Activated naive CD8-positive, alpha-beta T cell treated with anti-CD3 and anti-CD28 coated beads, Interleukin-2, amount 50 U/mL, for 24 hours (primary cell): Measurements from ENCODE around the gene IGFBPL1.
"Not testable (repeated sequence)": the region's sequence is repeated elsewhere in the genome, so short reads cannot be mapped to it uniquely, and the experiment has no call there.

ENCODE experiments used
- ATAC-seq: fragments of 150-1000 bp; cut with Tn5 transposase; one replicate; pipeline ENCODE4 v1.10.0; 2021
- DNase-seq: peaks from one replicate; pipeline ENCODE4 v3.0.0; 2021
- H3K27ac Mint-ChIP-seq: one replicate; pipeline ENCODE4 v1.8.0; 2021; ENCODE audit warnings: mild to moderate bottlenecking, mixed read lengths
- H3K27me3 Mint-ChIP-seq: one replicate; pipeline ENCODE4 v1.8.0; 2021; ENCODE audit warnings: mixed read lengths
- H3K36me3 Mint-ChIP-seq: one replicate; pipeline ENCODE4 v1.8.0; 2021; ENCODE audit warnings: low read depth, mixed read lengths
- H3K4me1 Mint-ChIP-seq: one replicate; pipeline ENCODE4 v1.8.0; 2021; ENCODE audit warnings: mixed read lengths
- H3K4me3 Mint-ChIP-seq: one replicate; pipeline ENCODE4 v1.8.0; 2021; ENCODE audit warnings: mild to moderate bottlenecking, moderate library complexity, mixed read lengths
- H3K9me3 Mint-ChIP-seq: one replicate; pipeline ENCODE4 v1.8.0; 2021; ENCODE audit warnings: mixed read lengths

The IGFBPL1 gene

GRCh38 chr9:38418366-38418765 lies 5.9 kb downstream of the IGFBPL1 start:
- Mint-ChIP-seq H3K4me1 (no peaks in the 10 kb centered on the region), H3K9me3 (no peaks in the 10 kb centered on the region), H3K27me3 (peaks cover 23% of the 10 kb centered on the region), H3K27ac (no peak overlapping the region), H3K36me3 (no peaks in the 10 kb centered on the region), H3K4me3 (no peak overlapping the region)
- ATAC-seq (no peak), DNase-seq (no peak)

- Mint-ChIP-seq H3K4me3 (no peak overlapping the region), H3K4me1 (no peaks in the 10 kb centered on the region), H3K27me3 (peaks cover 13% of the 10 kb centered on the region), H3K27ac (no peak overlapping the region), H3K36me3 (no peaks in the 10 kb centered on the region), H3K9me3 (no peaks in the 10 kb centered on the region)
- ATAC-seq (no peak), DNase-seq (peak; percentile 46)
Observed at GRCh38 chr9:38417003-38417945, 7.0 kb downstream of the IGFBPL1 start.

DNA sequence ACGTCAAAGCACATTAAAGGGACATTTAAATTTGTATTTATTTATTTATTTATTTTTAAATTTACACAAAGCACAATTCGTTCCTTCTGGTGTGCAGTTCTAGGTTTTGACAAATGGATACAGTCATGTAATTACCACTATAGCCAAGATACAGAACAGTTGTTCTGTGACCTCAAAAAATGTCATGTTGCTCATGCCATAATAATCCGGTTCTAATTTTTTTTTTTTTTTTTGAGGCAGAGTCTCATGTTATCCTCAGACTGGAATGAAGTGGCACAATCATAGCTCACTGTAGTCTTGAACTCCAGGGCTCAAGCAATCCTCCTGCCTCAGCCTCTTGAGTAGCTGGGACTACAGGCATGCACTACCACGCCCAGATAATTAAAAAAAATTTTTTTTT lies 7.8 kb downstream of the IGFBPL1 start:
- no peak overlapping the region for H3K4me3 Mint-ChIP-seq
- peaks cover 7% of the 10 kb centered on the region for H3K27me3 Mint-ChIP-seq
- no peaks in the 10 kb centered on the region for H3K9me3 Mint-ChIP-seq
- no peak for DNase-seq
- ATAC-seq: no peak
- H3K4me1 Mint-ChIP-seq: no peaks in the 10 kb centered on the region
- no peaks in the 10 kb centered on the region for H3K36me3 Mint-ChIP-seq
- H3K27ac Mint-ChIP-seq: no peak overlapping the region

- Mint-ChIP-seq H3K9me3 (no peaks in the 10 kb centered on the region), H3K4me3 (no peak overlapping the region), H3K27ac (no peak overlapping the region), H3K27me3 (peaks cover 3% of the 10 kb centered on the region), H3K36me3 (no peaks in the 10 kb centered on the region), H3K4me1 (no peaks in the 10 kb centered on the region)
- DNase-seq (no peak), ATAC-seq (no peak)
Observed at GRCh38 chr9:38415856-38416255, 8.4 kb downstream of the IGFBPL1 start.

DNA sequence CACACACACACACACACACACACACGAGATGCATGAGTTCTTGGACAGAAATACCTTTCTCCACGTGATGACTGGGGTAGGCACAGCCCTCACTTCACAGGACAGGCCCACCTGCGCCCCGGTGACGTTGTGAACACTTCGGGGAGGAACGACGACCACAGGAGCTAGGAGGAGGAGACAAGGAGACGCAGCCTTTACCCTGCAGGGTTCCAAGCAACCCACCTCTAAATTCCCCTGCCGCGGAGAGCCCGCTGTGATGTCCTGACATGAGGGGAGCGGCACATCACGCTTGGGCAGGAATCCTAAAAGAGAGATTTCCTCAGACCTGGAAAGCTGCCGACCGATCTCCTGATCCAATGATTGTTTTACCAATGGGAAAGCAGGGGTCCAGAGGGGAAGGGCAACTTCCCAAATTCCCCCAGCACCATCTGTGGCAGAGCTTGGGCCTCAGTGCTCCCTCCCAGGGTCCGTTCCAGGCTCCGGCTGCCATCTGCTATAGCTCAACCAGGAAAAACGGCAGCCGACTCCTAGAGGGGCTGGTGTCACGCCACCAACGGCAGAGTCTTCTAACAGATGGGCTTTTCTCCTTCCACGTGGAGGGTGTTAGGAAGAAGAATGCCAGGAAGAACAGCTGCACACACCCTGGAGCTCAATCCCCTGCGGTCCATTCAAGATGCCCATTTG lies 10.1 kb downstream of the IGFBPL1 start:
- no peaks in the 10 kb centered on the region for H3K36me3 Mint-ChIP-seq
- H3K4me1 Mint-ChIP-seq: no peaks in the 10 kb centered on the region
- no peaks in the 10 kb centered on the region for H3K9me3 Mint-ChIP-seq
- DNase-seq (no peak), ATAC-seq (no peak)
- H3K27me3 Mint-ChIP-seq: no peaks in the 10 kb centered on the region
- no peak overlapping the region for H3K4me3 Mint-ChIP-seq
- H3K27ac Mint-ChIP-seq: no peak overlapping the region

GRCh38 chr9:38413283-38413682 lies 11.0 kb downstream of the IGFBPL1 start:
- Mint-ChIP-seq H3K4me1 (no peaks in the 10 kb centered on the region), H3K27ac (no peak overlapping the region), H3K27me3 (no peaks in the 10 kb centered on the region), H3K9me3 (no peaks in the 10 kb centered on the region), H3K36me3 (no peaks in the 10 kb centered on the region), H3K4me3 (no peak overlapping the region)
- DNase-seq (no peak), ATAC-seq (no peak)

DNA sequence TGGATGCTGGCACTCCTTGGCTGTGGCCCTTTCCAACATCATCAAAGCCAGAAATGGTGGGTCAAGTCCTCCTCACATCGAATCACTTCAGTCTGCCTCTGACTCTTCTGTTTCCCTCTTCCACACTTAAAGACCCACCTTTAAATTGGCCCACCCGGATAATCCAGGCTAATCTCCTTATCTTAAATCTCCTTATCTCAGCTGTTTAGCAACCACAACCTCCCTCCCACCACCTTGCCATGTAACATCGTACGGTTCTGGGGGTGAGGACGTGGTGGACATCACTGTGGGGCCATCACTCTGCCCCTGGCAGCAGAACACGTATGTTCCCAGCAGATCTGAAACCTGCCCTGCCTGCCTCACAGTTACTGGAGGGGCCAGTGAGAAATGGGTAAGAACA lies 11.5 kb downstream of the IGFBPL1 start:
- H3K36me3 Mint-ChIP-seq: no peaks in the 10 kb centered on the region
- H3K4me3 Mint-ChIP-seq: no peak overlapping the region
- DNase-seq (no peak), ATAC-seq (no peak)
- no peaks in the 10 kb centered on the region for H3K27me3 Mint-ChIP-seq
- no peak overlapping the region for H3K27ac Mint-ChIP-seq
- no peaks in the 10 kb centered on the region for H3K4me1 Mint-ChIP-seq
- H3K9me3 Mint-ChIP-seq: no peaks in the 10 kb centered on the region

- no peak overlapping the region for H3K27ac Mint-ChIP-seq
- DNase-seq (no peak), ATAC-seq (no peak)
- H3K4me3 Mint-ChIP-seq: no peak overlapping the region
- peaks cover 15% of the 10 kb centered on the region for H3K27me3 Mint-ChIP-seq
- H3K36me3 Mint-ChIP-seq: no peaks in the 10 kb centered on the region
- H3K9me3 Mint-ChIP-seq: no peaks in the 10 kb centered on the region
- no peaks in the 10 kb centered on the region for H3K4me1 Mint-ChIP-seq
Observed at GRCh38 chr9:38408719-38409118, 15.5 kb downstream of the IGFBPL1 start.

DNA sequence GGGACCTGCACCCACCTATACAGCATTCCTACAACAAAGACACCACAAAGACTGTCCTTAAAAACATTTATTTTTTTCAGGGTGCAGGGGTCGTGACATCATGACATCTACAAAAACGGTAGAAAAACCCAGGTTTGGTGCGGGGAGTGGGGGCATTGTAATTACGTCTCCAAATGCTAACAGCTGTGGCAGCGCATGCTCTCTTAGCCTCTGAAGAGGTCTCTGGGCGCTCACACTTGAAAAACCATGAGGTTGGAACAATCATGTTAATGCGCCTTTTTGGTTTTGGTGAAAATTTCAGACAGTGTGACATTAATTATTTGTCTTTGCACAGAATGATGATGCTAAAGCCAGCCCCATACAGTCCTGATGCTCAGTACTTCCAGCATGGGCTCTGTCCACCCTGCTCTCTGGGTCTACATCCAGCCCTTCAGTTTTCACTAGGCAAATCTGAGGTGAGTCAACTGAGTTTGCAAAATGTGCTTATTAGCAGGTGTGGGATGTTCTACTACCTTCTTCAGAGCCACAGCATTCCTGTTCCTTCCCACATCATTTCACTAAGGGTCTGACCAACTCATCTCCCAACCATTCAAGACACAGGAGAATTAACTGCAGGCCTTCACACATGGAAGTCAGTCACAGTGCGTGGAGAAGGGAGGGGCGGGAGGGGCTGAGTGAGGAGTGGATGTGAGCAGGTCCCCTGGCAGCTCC lies 17.6 kb downstream of the IGFBPL1 start:
- Mint-ChIP-seq H3K27me3 (peaks cover 16% of the 10 kb centered on the region), H3K9me3 (no peaks in the 10 kb centered on the region), H3K4me3 (no peak overlapping the region), H3K4me1 (no peaks in the 10 kb centered on the region), H3K36me3 (no peaks in the 10 kb centered on the region), H3K27ac (no peak overlapping the region)
- DNase-seq: no peak
- ATAC-seq: no peak

GRCh38 chr9:38405785-38406184 lies 18.5 kb downstream of the IGFBPL1 start:
- Mint-ChIP-seq H3K4me3 (no peak overlapping the region), H3K27me3 (peaks cover 21% of the 10 kb centered on the region), H3K9me3 (no peaks in the 10 kb centered on the region), H3K4me1 (no peaks in the 10 kb centered on the region), H3K27ac (no peak overlapping the region), H3K36me3 (no peaks in the 10 kb centered on the region)
- no peak for DNase-seq
- ATAC-seq: no peak

- Mint-ChIP-seq H3K27ac (no peak overlapping the region), H3K4me3 (no peak overlapping the region), H3K4me1 (no peaks in the 10 kb centered on the region), H3K27me3 (peaks cover 21% of the 10 kb centered on the region), H3K9me3 (no peaks in the 10 kb centered on the region), H3K36me3 (peaks cover 3% of the 10 kb centered on the region)
- ATAC-seq: no peak
- DNase-seq: no peak
Observed at GRCh38 chr9:38404314-38404713, 19.9 kb downstream of the IGFBPL1 start.

DNA sequence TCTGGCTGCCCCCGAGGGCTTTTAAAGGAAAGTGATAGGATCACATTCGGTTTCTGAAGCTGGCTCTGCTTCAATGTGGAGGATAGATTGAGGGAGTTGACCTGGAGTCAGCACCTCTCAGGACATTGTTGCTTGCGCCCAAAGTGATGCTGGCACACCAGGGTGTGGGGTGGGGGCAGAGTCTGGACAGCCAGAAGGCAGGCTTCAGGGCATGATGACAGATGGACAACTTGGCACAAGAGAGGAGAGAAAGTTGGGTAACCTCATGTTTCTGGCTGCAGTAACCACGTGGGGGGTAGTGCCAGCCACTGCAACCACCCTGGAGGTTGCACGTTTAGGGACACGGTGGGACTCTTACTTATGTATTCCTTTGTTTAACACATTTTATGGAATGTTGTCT lies 22.3 kb downstream of the IGFBPL1 start:
- H3K4me1 Mint-ChIP-seq: no peaks in the 10 kb centered on the region
- no peak overlapping the region for H3K4me3 Mint-ChIP-seq
- H3K9me3 Mint-ChIP-seq: no peaks in the 10 kb centered on the region
- H3K36me3 Mint-ChIP-seq: peaks cover 18% of the 10 kb centered on the region
- ATAC-seq (no peak), DNase-seq (no peak)
- H3K27me3 Mint-ChIP-seq: peaks cover 21% of the 10 kb centered on the region
- no peak overlapping the region for H3K27ac Mint-ChIP-seq

DNA sequence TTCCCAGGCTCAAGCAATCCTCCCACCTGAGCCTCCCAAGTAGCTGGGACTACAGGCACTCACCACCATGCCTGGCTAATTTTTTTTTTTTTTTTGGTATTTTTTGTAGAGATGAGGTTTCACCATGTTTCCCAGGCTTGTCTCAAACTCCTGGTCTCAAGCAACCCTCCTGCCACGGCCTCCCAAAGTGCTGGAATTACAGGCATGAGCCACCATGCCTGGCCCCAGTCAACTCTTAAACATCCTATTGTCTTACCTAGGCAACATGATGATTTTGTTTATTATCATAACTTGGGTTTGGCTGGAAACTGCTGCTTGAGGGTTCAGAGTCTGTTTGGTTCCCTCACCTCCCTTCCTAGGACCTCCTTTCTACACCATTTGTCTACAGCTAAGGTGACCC lies 25.1 kb downstream of the IGFBPL1 start:
- ATAC-seq, H3K9me3 Mint-ChIP-seq, H3K4me1 Mint-ChIP-seq, H3K27me3 Mint-ChIP-seq, H3K4me3 Mint-ChIP-seq, H3K27ac Mint-ChIP-seq, DNase-seq: not testable (repeated sequence)
- H3K36me3 Mint-ChIP-seq: peaks cover 39% of the 10 kb centered on the region

- DNase-seq (no peak), ATAC-seq (no peak)
- Mint-ChIP-seq H3K4me3 (no peak overlapping the region), H3K27ac (no peak overlapping the region), H3K27me3 (peaks cover 9% of the 10 kb centered on the region), H3K4me1 (peaks cover 15% of the 10 kb centered on the region), H3K9me3 (no peaks in the 10 kb centered on the region), H3K36me3 (peaks cover 39% of the 10 kb centered on the region)
Observed at GRCh38 chr9:38396371-38396671, 27.9 kb downstream of the IGFBPL1 start.
